ENCODE results near the gene SLC38A3. TPM values are rescaled to one million over a fixed set of nuclear protein-coding genes. Genes with fewer than 3 reads are reported as not detected.

The SLC38A3 gene
- total RNA-seq, 1 experiment from 2014 or later = 16.8 TPM

GRCh38 chr3:50163572-50164455, 41.3 kb upstream of the SLC38A3 start:
- no peaks in the 10 kb centered on the region for H3K36me3 Mint-ChIP-seq (ENCODE audit: insufficient read depth, unreplicated experiment)
- DNase-seq = no peak
- intact Hi-C loops (cut with micrococcal nuclease; ENCODE audit: unreplicated experiment) = no loop called here
- peaks cover 25% of the 10 kb centered on the region for H3K4me1 ChIP-seq
- TF ChIP-seq CTCF (IDR thresholded peaks at IDR 0.05; ENCODE audit: insufficient read depth in 1 of 2, low read depth in 1 of 2, low read length in 1 of 2, severe bottlenecking in 1 of 2, unreplicated experiment in 1 of 2) = no peak
- H3K27me3 ChIP-seq (replicated peaks; ENCODE audit: control insufficient read depth, insufficient read depth, low read length) = no peaks in the 10 kb centered on the region
- H3K36me3 ChIP-seq (ENCODE audit: control insufficient read depth, insufficient read depth, low read length) = no peaks in the 10 kb centered on the region; the same call in 1 of the 2 replicates
- ChIA-PET POLR2A (no interaction called here), CTCF (no interaction called here)
- no peak overlapping the region for H3K4me3 ChIP-seq (ENCODE audit: low read depth, low read length)
- no TSS peak for BruUV-seq (replicated peaks)
- no peak overlapping the region for H3K4me3 Mint-ChIP-seq (ENCODE audit: unreplicated experiment)
- no peaks in the 10 kb centered on the region for H3K27me3 Mint-ChIP-seq (ENCODE audit: insufficient read depth, unreplicated experiment)
- H3K9me3 Mint-ChIP-seq (ENCODE audit: unreplicated experiment) = no peaks in the 10 kb centered on the region
- no peak overlapping the region for H3K27ac Mint-ChIP-seq (ENCODE audit: unreplicated experiment)
- peaks cover 16% of the 10 kb centered on the region for H3K4me1 Mint-ChIP-seq (ENCODE audit: low read depth, unreplicated experiment)
- no peaks in the 10 kb centered on the region for H3K9me3 ChIP-seq

- intact Hi-C loops (cut with micrococcal nuclease; ENCODE audit: unreplicated experiment) = no loop called here
- no peak overlapping the region for H3K4me3 ChIP-seq (ENCODE audit: low read depth, low read length)
- Mint-ChIP-seq H3K27me3 (ENCODE audit: insufficient read depth, unreplicated experiment) (no peaks in the 10 kb centered on the region), H3K9me3 (ENCODE audit: unreplicated experiment) (no peaks in the 10 kb centered on the region), H3K4me1 (ENCODE audit: low read depth, unreplicated experiment) (peaks cover 16% of the 10 kb centered on the region), H3K36me3 (ENCODE audit: insufficient read depth, unreplicated experiment) (no peaks in the 10 kb centered on the region), H3K4me3 (ENCODE audit: unreplicated experiment) (no peak overlapping the region), H3K27ac (ENCODE audit: unreplicated experiment) (no peak overlapping the region)
- H3K36me3 ChIP-seq (ENCODE audit: control insufficient read depth, insufficient read depth, low read length) = no peaks in the 10 kb centered on the region; the same call in 1 of the 2 replicates
- no peak for TF ChIP-seq CTCF (IDR thresholded peaks at IDR 0.05; ENCODE audit: insufficient read depth in 1 of 2, low read depth in 1 of 2, low read length in 1 of 2, severe bottlenecking in 1 of 2, unreplicated experiment in 1 of 2)
- peaks cover 25% of the 10 kb centered on the region for H3K4me1 ChIP-seq
- CTCF ChIA-PET = no interaction called here
- H3K9me3 ChIP-seq = no peaks in the 10 kb centered on the region
- POLR2A ChIA-PET = no interaction called here
- no peak for DNase-seq
- BruUV-seq (replicated peaks) = no TSS peak
- H3K27me3 ChIP-seq (replicated peaks; ENCODE audit: control insufficient read depth, insufficient read depth, low read length) = no peaks in the 10 kb centered on the region
Observed at GRCh38 chr3:50164481-50164880, 40.6 kb upstream of the SLC38A3 start.

- BruUV-seq (replicated peaks) = no TSS peak
- TF ChIP-seq CTCF (IDR thresholded peaks at IDR 0.05; ENCODE audit: insufficient read depth in 1 of 2, low read depth in 1 of 2, low read length in 1 of 2, severe bottlenecking in 1 of 2, unreplicated experiment in 1 of 2) = no peak
- ChIA-PET POLR2A (no interaction called here), CTCF (interaction anchor here (0.7 to 1.3 kb wide), 2 partner anchors 9 to 100 kb away, joined by 3 to 5 read pairs; no protein-coding TSS in a partner anchor)
- peak in 1 of 2 experiments; percentile 60 for DNase-seq
- Histone ChIP-seq H3K36me3 (ENCODE audit: control insufficient read depth, insufficient read depth, low read length) (no peaks in the 10 kb centered on the region; the same call in 1 of the 2 replicates), H3K4me1 (peaks cover 25% of the 10 kb centered on the region), H3K4me3 (ENCODE audit: low read depth, low read length) (no peak overlapping the region), H3K9me3 (no peaks in the 10 kb centered on the region), H3K27me3 (replicated peaks; ENCODE audit: control insufficient read depth, insufficient read depth, low read length) (no peaks in the 10 kb centered on the region)
- Mint-ChIP-seq H3K4me3 (ENCODE audit: unreplicated experiment) (no peak overlapping the region), H3K4me1 (ENCODE audit: low read depth, unreplicated experiment) (peaks cover 16% of the 10 kb centered on the region), H3K27ac (ENCODE audit: unreplicated experiment) (no peak overlapping the region), H3K9me3 (ENCODE audit: unreplicated experiment) (no peaks in the 10 kb centered on the region), H3K27me3 (ENCODE audit: insufficient read depth, unreplicated experiment) (no peaks in the 10 kb centered on the region), H3K36me3 (ENCODE audit: insufficient read depth, unreplicated experiment) (no peaks in the 10 kb centered on the region)
- intact Hi-C loops (cut with micrococcal nuclease; ENCODE audit: unreplicated experiment) = no loop called here
Observed at GRCh38 chr3:50164984-50165909, 39.8 kb upstream of the SLC38A3 start.
